Activated naive CD4-positive, alpha-beta T cell treated with anti-CD3 and anti-CD28 coated beads, Interleukin-2, amount 50 U/mL, for 72 hours (primary cell): ENCODE results near the gene DUSP6. TPM values are rescaled to one million over a fixed set of nuclear protein-coding genes. Genes with fewer than 3 reads are reported as not detected.

Experiments
- ATAC-seq, 2 donors: fragments of 150-1000 bp; cut with Tn5 transposase; 2 replicates each; pipeline ENCODE4 v1.10.0; 2021; ENCODE audit warnings: mild to moderate bottlenecking in 2 of 2, moderate library complexity in 2 of 2
- DNase-seq, 2 donors: peaks; one replicate each; pipeline ENCODE4 v3.0.0; 2021 to 2022; ENCODE audit warnings: low spot score in 2 of 2
- H3K27ac Mint-ChIP-seq, 2 donors: one replicate each; pipeline ENCODE4 v1.8.0; 2022; ENCODE audit warnings: mild to moderate bottlenecking in 2 of 2, mixed read lengths in 2 of 2
- H3K36me3 Mint-ChIP-seq, 2 donors: one replicate each; pipeline ENCODE4 v1.8.0; 2022; ENCODE audit warnings: mixed read lengths in 2 of 2
- H3K9me3 Mint-ChIP-seq, 2 donors: one replicate each; pipeline ENCODE4 v1.8.0; 2022; ENCODE audit warnings: mixed read lengths in 2 of 2
- total RNA-seq, 2 donors: library from RNA; stranded (reverse); gene quantifications; one replicate each; pipeline ENCODE4 v1.2.3, GENCODE V29; 2022

Gene DUSP6
- total RNA-seq, 2 donors from 2014 or later: 25.3 to 39.1 TPM

DNA sequence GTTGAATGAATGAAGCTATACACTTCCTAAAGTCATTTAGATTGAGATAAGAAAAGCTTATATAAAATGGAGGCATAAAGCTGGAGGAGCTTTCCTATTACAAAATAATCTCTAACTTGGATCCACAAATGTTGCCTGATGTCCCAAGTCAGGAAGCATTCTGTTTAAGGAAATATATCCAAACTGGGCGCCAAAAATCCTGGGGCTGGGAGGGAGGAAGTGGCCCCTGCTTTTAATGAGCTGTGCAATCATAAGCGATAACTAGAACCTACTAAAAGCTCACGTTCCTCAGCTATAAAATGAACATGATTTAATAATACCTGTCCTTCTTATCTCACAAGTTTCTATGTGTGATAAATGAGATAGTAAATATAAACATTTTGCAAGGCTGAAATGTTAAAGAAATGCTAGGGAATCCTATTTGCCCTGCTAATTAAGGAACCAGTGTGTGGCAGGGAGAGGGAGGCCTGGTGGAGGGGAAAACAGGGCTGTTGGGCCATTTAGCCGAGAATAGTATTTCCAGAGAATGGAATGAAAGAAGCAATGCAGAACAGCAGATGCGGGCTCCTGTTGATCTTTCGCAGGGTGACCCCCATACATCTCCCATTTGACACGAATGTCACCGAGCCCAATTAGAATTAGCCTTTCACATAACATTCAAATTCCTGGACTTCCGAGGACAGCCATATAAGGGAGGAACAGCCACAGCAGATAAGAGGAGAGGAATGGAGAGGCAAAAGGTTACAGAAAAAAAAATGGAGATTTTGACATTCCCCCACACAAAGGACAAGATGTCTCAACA lies 25.9 kb downstream of the DUSP6 start:
- no peak for DNase-seq
- Mint-ChIP-seq H3K36me3 (peaks cover 0 to 11% of the 10 kb centered on the region in 2 donors), H3K9me3 (peaks cover 0 to 11% of the 10 kb centered on the region in 2 donors), H3K27ac (no peak overlapping the region)
- no peak for ATAC-seq

DNA sequence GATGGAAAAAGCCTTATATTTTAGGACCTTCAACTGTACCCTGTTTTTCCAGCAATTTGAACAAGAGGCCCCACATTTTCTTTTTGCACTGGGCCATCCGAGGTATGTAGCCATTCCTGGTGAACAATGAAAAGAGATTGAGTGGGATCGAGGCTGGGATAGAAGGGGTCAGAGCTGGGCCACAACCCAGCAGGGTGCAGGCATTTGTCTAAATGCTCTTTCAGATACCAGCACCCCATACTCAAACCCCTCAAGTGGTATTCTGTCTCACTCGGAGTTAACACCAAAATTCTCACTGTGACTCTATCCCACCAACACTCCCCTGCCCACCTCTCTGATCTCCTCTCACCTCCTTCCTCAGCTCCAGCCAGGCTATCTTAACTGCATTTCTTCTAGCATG lies 26.8 kb downstream of the DUSP6 start:
- no peak overlapping the region for H3K27ac Mint-ChIP-seq
- H3K9me3 Mint-ChIP-seq: peaks cover 0 to 3% of the 10 kb centered on the region in 2 donors
- H3K36me3 Mint-ChIP-seq: peaks cover 0 to 2% of the 10 kb centered on the region in 2 donors
- DNase-seq (no peak), ATAC-seq (no peak)

DNA sequence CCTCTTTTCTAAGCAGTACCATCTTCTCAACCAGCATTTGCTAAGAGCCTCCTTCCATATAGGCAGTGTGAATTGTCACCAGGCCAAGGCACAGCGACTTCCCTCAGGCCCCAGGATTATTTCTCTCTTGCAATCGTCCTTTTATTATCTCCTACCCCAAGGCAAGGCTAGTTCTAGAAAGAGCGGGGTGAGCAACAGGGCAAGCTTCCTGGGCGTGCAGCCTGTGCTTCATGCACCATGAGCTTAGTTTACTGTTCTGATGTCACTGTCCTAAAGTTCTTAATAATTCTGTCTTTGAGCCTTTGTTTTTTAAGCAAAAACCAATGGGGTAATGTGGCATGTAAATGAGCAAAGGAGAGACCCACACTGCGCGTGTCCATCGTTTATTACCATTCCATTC lies 27.9 kb downstream of the DUSP6 start:
- no peaks in the 10 kb centered on the region for H3K36me3 Mint-ChIP-seq
- DNase-seq (no peak), ATAC-seq (no peak)
- H3K9me3 Mint-ChIP-seq: no peaks in the 10 kb centered on the region
- no peak overlapping the region for H3K27ac Mint-ChIP-seq

- no peak for DNase-seq
- Mint-ChIP-seq H3K27ac (no peak overlapping the region), H3K36me3 (no peaks in the 10 kb centered on the region), H3K9me3 (no peaks in the 10 kb centered on the region)
- peak in 1 of 2 donors; percentile 29 for ATAC-seq
Measured at GRCh38 chr12:89323568-89324218, 28.6 kb downstream of the DUSP6 start.

- Mint-ChIP-seq H3K36me3 (no peaks in the 10 kb centered on the region), H3K9me3 (no peaks in the 10 kb centered on the region), H3K27ac (no peak overlapping the region)
- ATAC-seq: no peak
- no peak for DNase-seq
Measured at GRCh38 chr12:89320735-89321134, 31.6 kb downstream of the DUSP6 start.

GRCh38 chr12:89319606-89320005 lies 32.7 kb downstream of the DUSP6 start:
- DNase-seq (no peak), ATAC-seq (no peak)
- H3K36me3 Mint-ChIP-seq: no peaks in the 10 kb centered on the region
- H3K27ac Mint-ChIP-seq: no peak overlapping the region
- no peaks in the 10 kb centered on the region for H3K9me3 Mint-ChIP-seq

GRCh38 chr12:89319122-89319521 lies 33.2 kb downstream of the DUSP6 start:
- H3K27ac Mint-ChIP-seq: no peak overlapping the region
- ATAC-seq (no peak), DNase-seq (no peak)
- H3K9me3 Mint-ChIP-seq: no peaks in the 10 kb centered on the region
- H3K36me3 Mint-ChIP-seq: no peaks in the 10 kb centered on the region

GRCh38 chr12:89316705-89317139 lies 35.6 kb downstream of the DUSP6 start:
- no peaks in the 10 kb centered on the region for H3K9me3 Mint-ChIP-seq
- no peaks in the 10 kb centered on the region for H3K36me3 Mint-ChIP-seq
- H3K27ac Mint-ChIP-seq: no peak overlapping the region
- DNase-seq (no peak), ATAC-seq (no peak)

GRCh38 chr12:89314060-89314761 lies 38.1 kb downstream of the DUSP6 start:
- ATAC-seq: no peak
- no peak overlapping the region for H3K27ac Mint-ChIP-seq
- no peaks in the 10 kb centered on the region for H3K36me3 Mint-ChIP-seq
- no peaks in the 10 kb centered on the region for H3K9me3 Mint-ChIP-seq
- no peak for DNase-seq

GRCh38 chr12:89311703-89312293 lies 40.5 kb downstream of the DUSP6 start:
- peaks cover 0 to 9% of the 10 kb centered on the region in 2 donors for H3K36me3 Mint-ChIP-seq
- H3K27ac Mint-ChIP-seq: no peak overlapping the region
- peaks cover 0 to 7% of the 10 kb centered on the region in 2 donors for H3K9me3 Mint-ChIP-seq
- DNase-seq (no peak), ATAC-seq (no peak)

- Mint-ChIP-seq H3K9me3 (peaks cover 0 to 7% of the 10 kb centered on the region in 2 donors), H3K27ac (no peak overlapping the region), H3K36me3 (peaks cover 0 to 9% of the 10 kb centered on the region in 2 donors)
- ATAC-seq (peak in 1 of 2 donors; percentile 23), DNase-seq (no peak)
Measured at GRCh38 chr12:89309815-89310214, 42.5 kb downstream of the DUSP6 start.

DNA sequence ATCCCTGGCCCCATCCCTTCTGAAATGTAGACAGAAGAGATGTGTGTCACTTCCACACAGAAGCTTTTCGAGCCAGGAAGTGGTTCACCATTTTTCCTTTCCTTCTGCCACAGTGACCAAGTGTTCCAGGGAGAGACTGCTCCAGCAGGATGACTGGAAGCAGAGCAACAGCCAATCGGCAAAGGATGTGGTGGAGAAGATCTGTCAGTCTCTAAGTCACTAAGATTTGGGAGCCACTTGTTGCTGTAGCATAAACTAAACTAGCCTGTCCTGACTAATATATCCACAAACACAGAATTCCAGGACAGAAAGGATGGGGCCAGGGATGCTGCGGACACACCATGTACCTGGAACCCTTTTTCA lies 42.9 kb downstream of the DUSP6 start:
- H3K27ac Mint-ChIP-seq: no peak overlapping the region
- DNase-seq: no peak
- peaks cover 0 to 7% of the 10 kb centered on the region in 2 donors for H3K9me3 Mint-ChIP-seq
- peak in 1 of 2 donors; percentile 39 for ATAC-seq
- H3K36me3 Mint-ChIP-seq: peaks cover 0 to 9% of the 10 kb centered on the region in 2 donors

DNA sequence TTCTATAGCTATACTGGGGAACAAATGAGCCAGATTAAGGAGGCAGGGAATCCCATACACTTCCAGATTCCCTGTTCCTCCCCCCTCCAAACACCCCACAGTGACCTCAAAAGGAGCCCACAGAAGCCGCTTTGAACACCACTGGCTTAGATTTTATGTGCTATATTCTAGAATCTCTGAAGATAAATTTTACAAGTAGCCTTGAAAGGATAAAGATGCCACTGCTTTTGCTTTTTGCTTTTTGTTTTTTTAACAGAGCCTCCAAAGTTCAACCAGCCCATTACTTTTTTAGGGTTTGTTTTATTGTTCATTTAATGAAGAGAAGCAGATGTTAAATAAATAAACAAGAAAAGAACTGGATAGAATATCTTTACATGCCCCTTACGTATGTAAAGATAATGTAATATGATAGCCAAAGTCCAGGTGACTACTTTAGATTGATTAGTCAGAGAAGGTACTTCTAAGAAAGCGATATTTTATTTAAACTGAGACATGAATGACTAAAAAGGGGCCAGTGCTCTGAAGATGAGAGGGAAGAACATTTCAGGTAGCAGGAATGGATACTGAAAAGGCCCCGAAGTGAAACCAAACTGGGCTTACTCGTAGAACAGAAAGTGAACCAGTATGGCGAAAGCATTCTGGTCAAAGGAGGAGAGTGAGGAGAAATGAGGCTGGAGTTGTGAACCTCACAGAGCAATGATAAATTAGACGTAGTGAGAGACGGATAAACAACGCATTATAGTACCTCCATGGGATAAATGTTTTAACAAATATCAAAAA lies 44.6 kb downstream of the DUSP6 start:
- H3K36me3 Mint-ChIP-seq: peaks cover 0 to 9% of the 10 kb centered on the region in 2 donors
- ATAC-seq (peak; percentile 67 to 92), DNase-seq (peak in 1 of 2 donors; percentile 8)
- H3K27ac Mint-ChIP-seq: peak overlapping the region; percentile 27 to 82
- peaks cover 0 to 7% of the 10 kb centered on the region in 2 donors for H3K9me3 Mint-ChIP-seq

DNA sequence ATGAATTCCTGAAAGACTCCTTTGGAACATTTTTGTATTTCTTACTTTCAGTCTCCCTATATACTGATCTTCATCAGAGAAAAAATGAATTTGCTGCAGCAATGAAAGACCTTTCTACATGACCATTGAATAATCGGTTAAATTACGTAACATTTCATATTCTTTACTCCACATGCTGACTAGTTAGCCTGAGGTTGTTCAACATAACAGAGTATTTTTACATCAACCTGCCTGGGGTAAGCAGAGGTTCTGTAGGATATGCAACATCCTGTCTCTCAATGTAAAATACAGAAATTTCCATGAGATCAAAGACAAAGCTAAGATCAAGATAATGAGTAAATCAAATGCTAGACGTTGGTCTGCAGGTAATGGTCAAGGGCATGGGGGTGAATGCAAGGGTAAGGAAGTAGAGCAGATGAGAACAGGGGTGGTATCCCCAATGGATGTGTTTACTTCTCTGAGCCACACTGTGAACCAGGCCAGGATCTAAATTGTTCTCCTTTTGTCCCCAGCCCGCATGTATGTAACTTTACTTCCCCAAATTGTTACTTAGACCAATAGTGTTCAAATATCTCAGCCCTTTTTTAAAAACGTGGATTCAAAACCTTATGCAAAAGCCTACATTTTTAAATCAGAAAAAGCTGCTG lies 45.4 kb downstream of the DUSP6 start:
- peak overlapping the region in 1 of 2 donors; percentile 27 for H3K27ac Mint-ChIP-seq
- DNase-seq (no peak), ATAC-seq (no peak)
- peaks cover 0 to 9% of the 10 kb centered on the region in 2 donors for H3K36me3 Mint-ChIP-seq
- H3K9me3 Mint-ChIP-seq: peaks cover 0 to 7% of the 10 kb centered on the region in 2 donors

- Mint-ChIP-seq H3K36me3 (peaks cover 0 to 9% of the 10 kb centered on the region in 2 donors), H3K27ac (no peak overlapping the region), H3K9me3 (peaks cover 0 to 7% of the 10 kb centered on the region in 2 donors)
- ATAC-seq (no peak), DNase-seq (no peak)
Measured at GRCh38 chr12:89305373-89305772, 46.9 kb downstream of the DUSP6 start.

DNA sequence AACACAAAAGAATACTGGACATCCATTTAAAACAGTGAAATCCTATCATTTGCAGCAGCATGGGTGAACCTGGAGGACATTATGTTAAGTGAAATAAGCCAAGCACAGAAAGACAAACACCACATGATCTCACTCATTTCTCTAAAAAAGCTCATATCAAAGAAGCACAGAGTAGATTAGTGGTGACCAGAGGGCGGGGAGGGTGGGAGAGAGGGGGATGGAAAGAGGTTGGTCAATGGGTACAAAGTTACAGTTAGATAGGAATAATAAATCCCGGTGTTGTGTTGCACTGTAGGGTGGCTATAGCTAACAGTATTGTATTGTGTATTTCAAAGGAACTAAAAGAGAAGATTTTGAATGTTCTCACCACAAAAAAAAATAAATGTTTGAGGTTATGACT lies 52.4 kb downstream of the DUSP6 start:
- H3K36me3 Mint-ChIP-seq: no peaks in the 10 kb centered on the region
- H3K27ac Mint-ChIP-seq: no peak overlapping the region
- ATAC-seq: no peak
- H3K9me3 Mint-ChIP-seq: no peaks in the 10 kb centered on the region
- DNase-seq: no peak
